OCI-M2 (cell line): ENCODE results near the gene LIX1L.

Experiments
- DNase-seq: peaks from one replicate; lab custom pipeline; 2025; ENCODE audit not compliant: unreplicated experiment; lab: John Stamatoyannopoulos, UW

Gene LIX1L

GRCh38 chr1:145963265-145964019 lies 5.6 kb upstream of the LIX1L start:
- DNase-seq, result no peak

- no peak for DNase-seq
Observed at GRCh38 chr1:145962157-145963102, 4.6 kb upstream of the LIX1L start.

- no peak for DNase-seq
Observed at GRCh38 chr1:145961425-145962156, 3.8 kb upstream of the LIX1L start.

GRCh38 chr1:145961109-145961424 lies 3.2 kb upstream of the LIX1L start:
- no peak for DNase-seq

GRCh38 chr1:145960468-145961108 lies 2.8 kb upstream of the LIX1L start:
- DNase-seq, result peak; percentile 34

GRCh38 chr1:145959957-145960467 lies 2.2 kb upstream of the LIX1L start:
- DNase-seq, result no peak

GRCh38 chr1:145959333-145959732 lies 1.5 kb upstream of the LIX1L start:
- DNase-seq, result no peak

GRCh38 chr1:145958734-145959133 lies 917 bp upstream of the LIX1L start:
- DNase-seq, result no peak

- no peak for DNase-seq
Observed at GRCh38 chr1:145956781-145957442, 905 bp downstream of the LIX1L start.

- DNase-seq, result no peak
Observed at GRCh38 chr1:145956361-145956760, 1.5 kb downstream of the LIX1L start.

GRCh38 chr1:145955436-145955835 lies 2.4 kb downstream of the LIX1L start:
- DNase-seq, result no peak

GRCh38 chr1:145953861-145954260 lies 4.0 kb downstream of the LIX1L start:
- no peak for DNase-seq

- no peak for DNase-seq
Observed at GRCh38 chr1:145952903-145953302, 4.9 kb downstream of the LIX1L start.

- DNase-seq, result no peak
Observed at GRCh38 chr1:145951526-145951925, 6.3 kb downstream of the LIX1L start.

GRCh38 chr1:145949219-145949618 lies 8.6 kb downstream of the LIX1L start:
- no peak for DNase-seq

- DNase-seq, result no peak
Observed at GRCh38 chr1:145947551-145947950, 10.3 kb downstream of the LIX1L start.

GRCh38 chr1:145946477-145946986 lies 11.3 kb downstream of the LIX1L start:
- DNase-seq, result no peak

GRCh38 chr1:145944532-145944931 lies 13.3 kb downstream of the LIX1L start:
- no peak for DNase-seq

GRCh38 chr1:145942871-145943270 lies 14.9 kb downstream of the LIX1L start:
- no peak for DNase-seq

- no peak for DNase-seq
Observed at GRCh38 chr1:145942405-145942804, 15.4 kb downstream of the LIX1L start.
